ENCODE data around the gene S100B.
A peak's percentile ranks its signal among the peaks of the same experiment; 100 is the strongest.

Gene S100B

GRCh38 chr21:46550116-46550941, 54.6 kb downstream of the S100B start:
- Histone ChIP-seq H3K27me3 (no peaks in the 10 kb centered on the region), H3K4me3 (ENCODE audit: low read depth in 1 of 2, low read length in 1 of 2) (peak overlapping the region in 1 of 2 experiments; percentile 62), H3K36me3 (peaks cover 44% of the 10 kb centered on the region), H3K27ac (peak overlapping the region; percentile 94), H3K4me1 (ENCODE audit: control insufficient read depth in 1 of 2, insufficient read depth in 1 of 2, low read depth in 1 of 2, low read length in 1 of 2) (peaks cover 53% of the 10 kb centered on the region in 2 experiments), H3K9me3 (no peaks in the 10 kb centered on the region)
- TF ChIP-seq CTCF (IDR thresholded peaks at IDR 0.05): no peak

- Histone ChIP-seq H3K36me3 (peaks cover 44% of the 10 kb centered on the region), H3K4me3 (ENCODE audit: low read depth in 1 of 2, low read length in 1 of 2) (no peak overlapping the region), H3K27ac (peak overlapping the region; percentile 94), H3K27me3 (no peaks in the 10 kb centered on the region), H3K4me1 (ENCODE audit: control insufficient read depth in 1 of 2, insufficient read depth in 1 of 2, low read depth in 1 of 2, low read length in 1 of 2) (peaks cover 53% of the 10 kb centered on the region in 2 experiments), H3K9me3 (no peaks in the 10 kb centered on the region)
- no peak for TF ChIP-seq CTCF (IDR thresholded peaks at IDR 0.05)
Observed at GRCh38 chr21:46549650-46550049, 55.2 kb downstream of the S100B start.
